ENCODE data around the gene TAS2R31.
"Not testable (repeated sequence)": the region's sequence is repeated elsewhere in the genome, so short reads cannot be mapped to it uniquely, and the experiment has no call there.

TAS2R31 gene, protein sequence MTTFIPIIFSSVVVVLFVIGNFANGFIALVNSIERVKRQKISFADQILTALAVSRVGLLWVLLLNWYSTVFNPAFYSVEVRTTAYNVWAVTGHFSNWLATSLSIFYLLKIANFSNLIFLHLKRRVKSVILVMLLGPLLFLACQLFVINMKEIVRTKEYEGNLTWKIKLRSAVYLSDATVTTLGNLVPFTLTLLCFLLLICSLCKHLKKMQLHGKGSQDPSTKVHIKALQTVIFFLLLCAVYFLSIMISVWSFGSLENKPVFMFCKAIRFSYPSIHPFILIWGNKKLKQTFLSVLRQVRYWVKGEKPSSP

DNA sequence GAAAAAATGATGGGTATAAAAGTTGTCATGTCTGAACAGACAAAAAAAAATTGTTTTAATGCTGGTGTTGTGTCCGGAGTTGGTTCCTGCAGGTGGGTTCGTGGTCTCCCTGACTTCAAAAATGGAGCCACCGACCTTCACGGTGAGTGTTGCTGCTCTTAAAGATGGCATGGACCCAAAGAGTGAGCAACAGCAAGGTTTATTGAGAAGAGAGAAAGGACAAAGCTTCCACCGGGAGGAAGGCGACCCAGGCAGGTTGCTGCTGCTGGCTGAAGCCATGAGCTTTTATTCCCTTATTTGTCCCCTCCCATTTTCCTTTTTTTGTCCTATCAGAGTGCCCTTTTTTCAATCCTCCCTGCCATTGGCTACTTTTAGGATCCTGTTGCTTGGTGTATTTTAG is at the start of gene TAS2R31:
Gene TAS2R31, minus strand, starts transcription at position 101 of the 400 bp plus-strand sequence. Its CDS starts 72 bp downstream, at position 29.
- no peak for TF ChIP-seq GATA3 (IDR thresholded peaks at IDR 0.05; ENCODE audit: low read depth, low read length)
- TF ChIP-seq GATA2 (IDR thresholded peaks at IDR 0.05; ENCODE audit: low read depth, low read length), result no peak

DNA sequence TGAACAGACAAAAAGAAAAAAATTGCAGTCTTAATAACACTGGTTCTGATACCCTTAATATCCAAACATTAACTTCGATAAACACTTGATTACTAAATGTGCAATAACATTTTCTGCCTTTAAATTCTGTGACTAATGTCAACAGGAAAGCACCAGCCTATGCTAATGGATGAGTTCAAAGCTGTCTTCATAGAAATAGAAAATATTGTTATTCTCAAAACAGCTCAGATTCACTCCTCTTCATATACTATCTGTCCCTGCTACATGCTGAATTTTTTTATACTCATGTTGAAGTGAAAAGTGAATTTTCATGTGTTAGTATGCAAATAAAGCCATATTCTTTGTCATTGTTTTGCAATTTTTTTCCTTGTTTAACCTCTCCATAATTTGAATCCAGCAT is 47.0 kb upstream of the TAS2R31 start:
- TF ChIP-seq GATA2 (IDR thresholded peaks at IDR 0.05; ENCODE audit: low read depth, low read length) (no peak), GATA3 (IDR thresholded peaks at IDR 0.05; ENCODE audit: low read depth, low read length) (no peak)

DNA sequence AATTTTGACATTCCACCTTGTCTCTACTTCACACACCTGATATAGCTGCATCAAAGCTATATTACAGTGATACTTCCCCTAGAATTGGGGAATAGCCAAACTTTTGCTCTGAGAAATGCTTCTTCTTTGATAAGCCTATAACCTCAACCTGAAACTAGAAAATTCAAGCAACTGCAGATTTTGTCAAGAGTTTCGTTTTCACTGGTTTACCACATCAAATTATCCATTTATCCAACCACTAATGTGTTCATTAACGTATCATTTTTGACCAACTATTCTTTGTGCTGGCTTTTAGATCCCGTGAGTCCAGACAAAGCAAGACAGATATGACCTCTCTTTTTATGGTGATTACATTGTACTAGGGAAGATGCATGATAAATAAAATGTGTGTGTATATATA is 44.4 kb upstream of the TAS2R31 start:
- TF ChIP-seq GATA3 (IDR thresholded peaks at IDR 0.05; ENCODE audit: low read depth, low read length) (no peak), GATA2 (IDR thresholded peaks at IDR 0.05; ENCODE audit: low read depth, low read length) (no peak)

DNA sequence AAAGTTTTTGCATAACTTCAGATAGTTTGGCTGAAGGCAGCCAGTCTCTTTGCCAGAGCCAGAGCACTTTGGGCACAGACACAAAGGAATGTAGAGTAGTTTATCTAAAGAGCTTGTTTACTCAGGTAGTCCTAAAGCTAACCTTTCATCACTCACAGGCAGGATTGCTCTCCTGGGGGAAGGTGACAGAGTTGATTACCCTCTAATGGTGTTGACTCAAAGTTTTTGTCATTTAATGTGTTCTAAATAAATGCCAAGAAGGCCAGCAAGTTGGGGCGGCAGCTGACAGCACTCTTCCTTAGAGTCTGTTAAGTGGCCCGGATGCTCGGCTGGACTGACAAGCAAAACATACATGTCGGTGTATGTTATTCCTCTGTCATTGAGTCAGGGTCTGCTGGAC is 40.2 kb upstream of the TAS2R31 start:
- TF ChIP-seq GATA2 (IDR thresholded peaks at IDR 0.05; ENCODE audit: low read depth, low read length) (no peak), GATA3 (IDR thresholded peaks at IDR 0.05; ENCODE audit: low read depth, low read length) (no peak)

DNA sequence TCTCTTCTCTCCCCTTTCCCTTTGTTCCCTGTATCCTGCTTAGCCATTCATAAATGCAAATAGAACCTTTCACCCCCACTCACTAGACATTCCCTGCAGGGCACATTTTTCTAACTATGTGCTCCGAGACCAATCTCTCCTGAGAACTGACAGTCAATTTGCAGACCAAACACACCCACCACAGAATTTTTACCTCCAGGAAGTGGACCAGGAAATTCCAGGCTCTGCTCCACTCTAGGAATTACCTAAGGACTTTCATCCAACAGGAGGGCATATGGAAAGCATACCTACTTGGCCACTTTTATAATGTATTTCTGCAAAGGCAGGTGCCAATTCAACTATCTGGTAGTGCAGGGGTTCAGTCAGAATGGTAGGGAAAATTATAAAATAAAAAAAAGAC is 39.8 kb upstream of the TAS2R31 start:
- TF ChIP-seq GATA2 (IDR thresholded peaks at IDR 0.05; ENCODE audit: low read depth, low read length) (no peak), GATA3 (IDR thresholded peaks at IDR 0.05; ENCODE audit: low read depth, low read length) (no peak)

DNA sequence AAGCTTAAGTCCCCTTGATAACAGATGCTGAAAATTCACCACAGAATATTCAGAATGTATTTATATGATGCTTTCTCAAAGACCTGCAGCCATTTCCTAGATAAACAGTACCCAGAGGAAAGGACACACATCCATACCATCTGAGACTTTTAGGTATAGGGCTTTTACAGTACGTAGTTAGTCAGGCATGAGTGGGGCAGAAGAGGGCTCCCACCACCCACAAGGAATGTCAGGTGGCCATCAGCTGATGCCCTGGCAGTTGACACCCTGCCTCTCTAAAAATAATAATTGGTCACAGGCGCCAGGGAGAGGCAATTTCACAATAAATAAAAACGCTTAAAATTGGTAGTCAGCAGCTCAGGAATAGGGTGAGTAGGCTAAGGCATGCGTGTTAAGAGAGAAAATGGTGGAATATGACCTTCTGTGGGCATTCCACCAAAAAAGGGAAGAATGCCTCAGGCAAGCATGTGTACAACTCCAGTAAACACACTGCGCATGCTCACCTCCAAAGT is 38.7 kb upstream of the TAS2R31 start:
- TF ChIP-seq GATA2 (IDR thresholded peaks at IDR 0.05; ENCODE audit: low read depth, low read length) (no peak), GATA3 (IDR thresholded peaks at IDR 0.05; ENCODE audit: low read depth, low read length) (no peak)

DNA sequence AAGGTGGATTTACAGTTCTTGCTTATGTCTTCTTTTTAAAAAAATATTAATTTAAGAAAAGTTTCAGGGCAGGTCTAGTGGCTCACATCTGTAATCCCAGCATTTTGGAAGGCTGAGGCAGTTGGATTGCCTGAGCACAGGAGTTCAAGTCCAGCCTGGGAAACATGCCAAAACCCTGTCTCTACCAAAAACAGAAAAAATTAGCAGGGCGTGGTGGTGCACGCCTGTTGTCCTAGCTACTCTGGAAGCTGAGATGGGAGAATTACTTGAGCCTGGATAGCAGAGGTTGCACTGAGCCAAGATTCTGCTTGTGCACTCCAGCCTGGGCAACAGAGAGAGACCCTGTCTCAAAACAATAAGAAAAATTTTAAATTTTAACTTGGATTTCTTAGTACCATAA is 36.3 kb upstream of the TAS2R31 start:
- TF ChIP-seq GATA3 (IDR thresholded peaks at IDR 0.05; ENCODE audit: low read depth, low read length), result no peak
- no peak for TF ChIP-seq GATA2 (IDR thresholded peaks at IDR 0.05; ENCODE audit: low read depth, low read length)

DNA sequence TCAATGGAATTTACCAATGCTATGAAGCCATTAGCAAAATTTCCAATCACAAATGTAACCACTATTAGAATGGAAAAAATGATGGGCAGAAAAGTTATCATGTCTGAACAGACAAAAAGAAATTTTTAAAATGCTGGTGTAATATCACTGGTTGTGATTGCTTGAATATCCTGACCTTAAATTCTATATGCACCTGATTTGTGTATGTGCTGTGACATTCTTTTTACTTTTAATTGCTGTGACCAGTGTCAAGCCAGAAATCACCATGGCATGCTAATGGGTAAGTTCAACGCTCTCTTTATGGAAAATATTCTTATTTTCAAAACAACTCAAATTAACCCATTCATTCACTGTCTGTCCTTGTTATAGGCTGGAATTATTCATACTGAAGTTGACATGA is 31.0 kb upstream of the TAS2R31 start, which contains the start of gene TAS2R46:
Gene TAS2R46, minus strand, starts transcription at position 101 of the 400 bp plus-strand sequence. Its CDS starts 0 bp downstream, at position 101.
- TF ChIP-seq GATA2, GATA3 (IDR thresholded peaks at IDR 0.05; ENCODE audit: low read depth, low read length): not testable (repeated sequence)

DNA sequence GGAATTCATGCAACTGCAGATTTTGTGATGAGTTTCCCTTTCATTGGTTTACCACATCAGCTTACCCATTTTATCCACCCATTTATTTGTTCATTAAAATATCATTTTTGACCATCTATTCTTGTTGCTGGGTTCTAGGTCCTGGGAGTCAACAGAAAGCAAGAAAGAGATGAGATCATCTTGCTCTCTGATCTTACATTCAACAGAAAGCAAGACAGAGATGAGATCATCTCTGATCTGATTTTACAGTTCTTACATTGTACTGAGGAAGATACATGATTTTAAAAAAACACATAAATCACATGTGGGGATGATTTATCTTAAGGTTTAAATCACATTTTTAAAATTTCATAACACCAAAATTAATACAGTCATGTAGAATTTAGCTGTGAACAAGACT is 28.6 kb upstream of the TAS2R31 start:
- TF ChIP-seq GATA2 (IDR thresholded peaks at IDR 0.05; ENCODE audit: low read depth, low read length) (no peak), GATA3 (IDR thresholded peaks at IDR 0.05; ENCODE audit: low read depth, low read length) (no peak)

DNA sequence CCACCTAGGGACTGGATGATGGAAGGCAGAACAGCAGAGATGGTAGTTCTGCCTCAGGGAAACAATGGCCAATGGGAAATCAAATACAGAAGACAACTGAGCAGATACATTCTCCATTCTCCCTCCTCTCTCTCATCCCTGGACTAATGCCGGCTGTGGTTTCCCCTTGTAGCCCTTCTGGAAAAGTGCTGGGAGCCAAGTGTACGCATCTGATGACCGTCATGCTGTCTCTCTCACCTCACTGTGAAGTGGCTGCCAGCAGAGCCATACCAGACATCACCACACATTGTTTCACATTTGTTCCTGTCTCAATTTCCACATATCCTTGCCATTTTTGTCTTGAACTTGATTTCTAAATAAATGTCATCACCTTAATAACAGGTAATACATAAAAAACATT is 27.8 kb upstream of the TAS2R31 start:
- no peak for TF ChIP-seq GATA3 (IDR thresholded peaks at IDR 0.05; ENCODE audit: low read depth, low read length)
- no peak for TF ChIP-seq GATA2 (IDR thresholded peaks at IDR 0.05; ENCODE audit: low read depth, low read length)

DNA sequence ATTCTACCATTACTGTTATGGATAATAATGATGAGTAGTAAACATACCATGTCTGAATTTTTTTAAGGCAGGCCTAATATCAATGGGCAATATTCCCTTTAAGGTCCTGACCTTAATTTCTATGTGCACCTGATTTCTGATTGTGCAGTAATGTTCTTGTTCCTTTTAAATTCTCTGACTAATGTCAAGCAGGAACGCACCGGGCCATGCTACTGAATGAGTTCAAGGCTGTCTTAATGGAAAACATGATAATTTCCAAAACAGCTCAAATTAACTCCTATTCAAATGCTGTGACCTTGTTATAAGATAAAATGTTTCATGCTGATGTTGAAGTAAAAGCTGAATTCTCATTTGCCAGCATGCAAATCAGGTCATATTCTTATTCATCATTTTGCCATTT is 24.1 kb upstream of the TAS2R31 start:
- no peak for TF ChIP-seq GATA2 (IDR thresholded peaks at IDR 0.05; ENCODE audit: low read depth, low read length)
- no peak for TF ChIP-seq GATA3 (IDR thresholded peaks at IDR 0.05; ENCODE audit: low read depth, low read length)

DNA sequence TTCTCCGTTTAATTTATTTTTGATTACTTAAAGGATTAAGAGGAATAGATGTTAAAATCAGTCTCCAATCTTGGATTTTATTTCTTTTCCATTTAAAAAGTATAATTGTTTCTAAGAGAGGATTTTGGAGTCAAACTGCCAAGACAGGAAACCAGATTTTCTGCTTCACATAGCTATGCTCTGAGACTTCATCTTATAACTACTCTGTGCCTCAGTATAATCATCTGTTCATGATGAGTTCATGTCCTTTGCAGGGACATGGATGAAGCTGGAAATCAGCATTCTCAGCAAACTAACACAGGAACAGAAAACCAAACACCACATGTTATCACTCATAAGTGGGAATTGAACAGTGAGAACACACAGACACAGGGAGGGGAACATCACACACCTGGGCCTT is 9.0 kb upstream of the TAS2R31 start:
- TF ChIP-seq GATA2 (IDR thresholded peaks at IDR 0.05; ENCODE audit: low read depth, low read length) (no peak), GATA3 (IDR thresholded peaks at IDR 0.05; ENCODE audit: low read depth, low read length) (no peak)

DNA sequence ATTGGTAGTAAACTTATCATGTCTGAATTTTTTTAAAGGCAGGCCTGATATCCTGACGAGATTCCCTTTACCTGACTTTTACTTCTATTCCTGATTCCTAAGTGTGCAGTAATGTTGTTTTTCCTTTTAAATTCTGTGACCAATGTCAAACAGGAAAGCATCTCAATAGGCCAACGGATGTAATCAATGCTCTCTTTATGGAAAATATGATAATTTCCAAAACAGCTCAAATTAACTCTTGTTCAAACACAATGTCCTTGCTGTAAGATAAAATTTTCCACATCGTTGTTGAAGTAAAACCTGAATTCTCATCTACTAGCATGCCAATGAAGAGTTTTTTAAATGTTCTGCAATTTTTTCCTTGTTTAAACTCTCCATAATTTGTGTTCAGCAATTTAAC is 8.0 kb upstream of the TAS2R31 start:
- TF ChIP-seq GATA3 (IDR thresholded peaks at IDR 0.05; ENCODE audit: low read depth, low read length) (no peak), GATA2 (IDR thresholded peaks at IDR 0.05; ENCODE audit: low read depth, low read length) (no peak)

DNA sequence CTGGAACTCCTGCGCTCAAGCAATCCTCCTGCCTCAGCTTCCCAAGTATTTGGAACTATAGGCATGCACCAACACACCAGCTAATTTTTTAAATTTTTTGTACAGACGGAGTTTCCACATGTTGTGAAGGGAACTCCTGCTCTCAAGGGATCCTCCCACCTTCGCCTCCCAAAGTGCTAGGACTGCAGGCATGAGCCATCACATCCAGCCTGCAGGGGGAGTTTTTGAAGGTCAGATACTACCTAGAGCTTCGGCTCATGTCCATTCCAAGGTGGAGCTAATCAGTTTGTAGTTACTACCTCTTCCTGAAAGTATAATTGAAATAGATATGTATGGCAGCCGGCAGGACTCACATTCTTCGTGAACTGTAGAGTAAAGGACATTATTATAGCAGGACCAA is 5.1 kb downstream of the TAS2R31 start:
- TF ChIP-seq GATA2 (IDR thresholded peaks at IDR 0.05; ENCODE audit: low read depth, low read length) (no peak), GATA3 (IDR thresholded peaks at IDR 0.05; ENCODE audit: low read depth, low read length) (no peak)

DNA sequence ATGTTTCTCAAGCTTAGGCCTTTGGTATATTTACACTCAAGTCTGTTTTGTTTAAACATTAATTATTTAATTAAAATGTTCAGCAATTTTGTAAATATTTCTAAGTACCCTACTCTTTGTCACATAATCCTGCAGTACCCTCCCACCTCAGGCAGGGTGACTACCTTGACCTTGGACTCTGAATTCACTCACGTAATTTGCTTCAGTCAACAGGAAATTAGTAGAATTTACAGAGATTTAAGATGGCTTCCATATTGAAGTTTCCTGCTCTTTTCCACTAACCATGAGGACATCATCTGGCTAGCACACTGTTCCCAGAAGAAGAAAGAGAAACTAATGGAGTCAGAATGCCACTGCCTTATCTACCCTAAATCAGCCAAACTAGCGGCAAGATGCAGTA is 7.8 kb downstream of the TAS2R31 start:
- TF ChIP-seq GATA2 (IDR thresholded peaks at IDR 0.05; ENCODE audit: low read depth, low read length), result no peak

All from SH-SY5Y (cell line).